ENCODE results near the gene ZNF845.
"Not testable (repeated sequence)": the region's sequence is repeated elsewhere in the genome, so short reads cannot be mapped to it uniquely, and the experiment has no call there.

ZNF845 gene

GRCh38 chr19:53381376-53381775 is 47.8 kb downstream of the ZNF845 start:
- no peak for DNase-seq (ENCODE audit: low read depth in 2 of 2)

- no peak for DNase-seq (ENCODE audit: low read depth in 2 of 2)
Observed at GRCh38 chr19:53388168-53388567, 54.6 kb downstream of the ZNF845 start.

GRCh38 chr19:53388904-53389303 is 55.4 kb downstream of the ZNF845 start:
- DNase-seq (ENCODE audit: low read depth in 2 of 2): no peak

- no peak for DNase-seq (ENCODE audit: low read depth in 2 of 2)
Observed at GRCh38 chr19:53389571-53389970, 56.0 kb downstream of the ZNF845 start.

GRCh38 chr19:53389978-53390377 is 56.4 kb downstream of the ZNF845 start:
- no peak for DNase-seq (ENCODE audit: low read depth in 2 of 2)

GRCh38 chr19:53394522-53394973 is 61.0 kb downstream of the ZNF845 start:
- DNase-seq (ENCODE audit: low read depth in 2 of 2): no peak

- DNase-seq (ENCODE audit: low read depth in 2 of 2): peak; percentile 95 to 97
Observed at GRCh38 chr19:53394974-53395839, 61.7 kb downstream of the ZNF845 start, which contains the start of gene ZNF765. Gene ZNF765 (plus strand): TSS chr19:53395149. CDS start chr19:53398016, 2,867 bp downstream.

- not testable (repeated sequence) for DNase-seq (ENCODE audit: low read depth in 2 of 2)
Observed at GRCh38 chr19:53395840-53396524, 62.4 kb downstream of the ZNF845 start.

GRCh38 chr19:53396525-53396868 is 62.9 kb downstream of the ZNF845 start:
- no peak for DNase-seq (ENCODE audit: low read depth in 2 of 2)

GRCh38 chr19:53397918-53398317 is 64.4 kb downstream of the ZNF845 start:
- not testable (repeated sequence) for DNase-seq (ENCODE audit: low read depth in 2 of 2)
